Activated naive CD8-positive, alpha-beta T cell treated with anti-CD3 and anti-CD28 coated beads for 36 hours (primary cell): ENCODE measurements around the gene PCSK4. TPM values are rescaled to one million over a fixed set of nuclear protein-coding genes. Genes with fewer than 3 reads are reported as not detected.
"Not testable (repeated sequence)": the region's sequence is repeated elsewhere in the genome, so short reads cannot be mapped to it uniquely, and the experiment has no call there.

Source experiments
- DNase-seq: peaks from one replicate; pipeline ENCODE4 v3.0.0; 2021
- H3K27ac Mint-ChIP-seq: one replicate; pipeline ENCODE4 v1.8.0; 2022; ENCODE audit warnings: mild to moderate bottlenecking, moderate library complexity, mixed read lengths
- H3K27me3 Mint-ChIP-seq: one replicate; pipeline ENCODE4 v1.8.0; 2022; ENCODE audit warnings: mild to moderate bottlenecking, mixed read lengths
- H3K36me3 Mint-ChIP-seq: one replicate; pipeline ENCODE4 v1.8.0; 2021; ENCODE audit warnings: mild to moderate bottlenecking, mixed read lengths
- H3K4me1 Mint-ChIP-seq: one replicate; pipeline ENCODE4 v1.8.0; 2021; ENCODE audit warnings: mixed read lengths
- H3K4me3 Mint-ChIP-seq: one replicate; pipeline ENCODE4 v1.8.0; 2022; ENCODE audit warnings: mild to moderate bottlenecking, moderate library complexity, mixed read lengths
- H3K9me3 Mint-ChIP-seq: one replicate; pipeline ENCODE4 v1.8.0; 2022; ENCODE audit warnings: mixed read lengths
- total RNA-seq, 2 experiments: library from RNA; stranded (reverse); gene quantifications; one replicate each; pipeline ENCODE4 v1.2.3, GENCODE V29; 2021

Gene PCSK4
- 1 to 10 TPM; 1.5 to 1.7 TPM for total RNA-seq

- Mint-ChIP-seq H3K9me3 (no peaks in the 10 kb centered on the region), H3K36me3 (no peaks in the 10 kb centered on the region), H3K27me3 (peaks cover 4% of the 10 kb centered on the region), H3K4me1 (peaks cover 9% of the 10 kb centered on the region), H3K27ac (peak within 1 kb of the TSS; percentile 57), H3K4me3 (peak within 1 kb of the TSS; percentile 76)
- peak; percentile 94 for DNase-seq
Observed at GRCh38 chr19:1490311-1491113, at the start of gene PCSK4. PCSK4 (minus strand) TSS chr19:1490350; CDS start chr19:1490346, 4 bp downstream.

DNA sequence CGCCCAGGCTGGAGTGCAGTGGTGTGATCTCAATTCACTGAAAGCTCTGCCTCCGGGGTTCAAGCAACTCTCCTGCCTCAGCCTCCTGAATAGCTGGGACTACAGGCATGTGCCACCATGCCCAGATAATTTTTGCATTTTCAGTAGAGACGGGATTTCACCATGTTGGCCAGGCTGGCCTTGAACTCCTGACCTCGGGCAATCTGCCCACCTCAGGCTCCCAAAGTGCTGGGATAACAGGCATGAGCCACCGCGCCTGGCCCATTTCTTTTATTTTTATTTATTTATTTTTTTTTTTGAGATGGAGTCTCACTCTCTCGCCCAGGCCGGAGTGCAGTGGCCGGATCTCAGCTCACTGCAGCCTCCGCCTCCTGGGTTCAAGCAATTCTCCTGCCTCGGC, 49.6 kb upstream of the PCSK4 start:
- H3K27me3 Mint-ChIP-seq, result peaks cover 45% of the 10 kb centered on the region
- not testable (repeated sequence) for H3K36me3 Mint-ChIP-seq, H3K4me1 Mint-ChIP-seq, H3K4me3 Mint-ChIP-seq, H3K9me3 Mint-ChIP-seq, H3K27ac Mint-ChIP-seq, DNase-seq

GRCh38 chr19:1538978-1539377, 48.8 kb upstream of the PCSK4 start:
- Mint-ChIP-seq H3K27ac (no peak overlapping the region), H3K36me3 (no peaks in the 10 kb centered on the region), H3K4me3 (no peak overlapping the region), H3K27me3 (peaks cover 37% of the 10 kb centered on the region), H3K9me3 (no peaks in the 10 kb centered on the region), H3K4me1 (no peaks in the 10 kb centered on the region)
- DNase-seq, result no peak

DNA sequence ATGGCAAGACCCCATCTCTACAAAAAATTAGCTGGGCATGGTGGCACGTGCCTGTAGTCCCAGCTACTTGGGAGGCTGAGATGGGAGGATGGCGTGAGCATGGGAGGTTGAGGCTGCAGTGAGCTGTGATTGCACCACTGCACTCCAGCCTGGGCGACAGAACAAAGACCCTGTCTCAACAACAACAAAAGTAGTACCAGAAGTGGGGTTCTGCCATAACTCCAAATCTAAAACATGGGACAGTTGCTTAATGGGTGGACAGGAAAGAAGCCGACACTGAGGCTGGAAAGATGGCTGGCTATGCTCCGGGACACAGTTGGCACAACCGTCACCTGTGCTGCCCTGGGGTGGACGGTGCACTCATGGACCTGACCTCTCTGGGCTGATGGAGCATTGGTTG, 45.5 kb upstream of the PCSK4 start:
- not testable (repeated sequence) for DNase-seq, H3K4me3 Mint-ChIP-seq, H3K27ac Mint-ChIP-seq, H3K9me3 Mint-ChIP-seq, H3K4me1 Mint-ChIP-seq, H3K36me3 Mint-ChIP-seq
- H3K27me3 Mint-ChIP-seq, result peaks cover 30% of the 10 kb centered on the region

DNA sequence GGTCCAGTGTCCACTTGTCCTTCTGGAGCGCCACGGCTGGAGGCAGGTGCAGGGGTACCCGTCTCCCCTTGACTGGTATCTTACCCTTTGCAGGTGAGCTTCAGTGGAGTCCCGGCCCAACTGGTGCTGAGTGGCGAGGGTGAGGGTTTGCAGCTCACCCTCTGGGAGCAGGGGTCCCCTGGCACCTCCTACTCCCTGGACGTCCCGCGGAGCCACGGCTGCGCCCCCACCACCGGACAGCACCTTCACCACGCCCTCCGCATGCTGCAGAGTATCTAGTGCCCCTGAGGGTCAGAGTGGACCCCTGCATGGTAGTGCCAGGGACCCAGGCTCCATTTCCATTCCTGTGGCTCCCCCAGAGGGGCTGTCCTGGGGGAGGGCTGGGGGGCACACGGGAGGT, 44.8 kb upstream of the PCSK4 start:
- no peaks in the 10 kb centered on the region for H3K36me3 Mint-ChIP-seq
- H3K4me1 Mint-ChIP-seq, result no peaks in the 10 kb centered on the region
- no peak overlapping the region for H3K27ac Mint-ChIP-seq
- H3K4me3 Mint-ChIP-seq, result no peak overlapping the region
- peaks cover 29% of the 10 kb centered on the region for H3K27me3 Mint-ChIP-seq
- no peak for DNase-seq
- H3K9me3 Mint-ChIP-seq, result no peaks in the 10 kb centered on the region

GRCh38 chr19:1533510-1534150, 43.5 kb upstream of the PCSK4 start:
- Mint-ChIP-seq H3K36me3 (no peaks in the 10 kb centered on the region), H3K9me3 (no peaks in the 10 kb centered on the region), H3K27ac (no peak overlapping the region), H3K27me3 (peaks cover 29% of the 10 kb centered on the region), H3K4me1 (no peaks in the 10 kb centered on the region), H3K4me3 (no peak overlapping the region)
- DNase-seq, result no peak

DNA sequence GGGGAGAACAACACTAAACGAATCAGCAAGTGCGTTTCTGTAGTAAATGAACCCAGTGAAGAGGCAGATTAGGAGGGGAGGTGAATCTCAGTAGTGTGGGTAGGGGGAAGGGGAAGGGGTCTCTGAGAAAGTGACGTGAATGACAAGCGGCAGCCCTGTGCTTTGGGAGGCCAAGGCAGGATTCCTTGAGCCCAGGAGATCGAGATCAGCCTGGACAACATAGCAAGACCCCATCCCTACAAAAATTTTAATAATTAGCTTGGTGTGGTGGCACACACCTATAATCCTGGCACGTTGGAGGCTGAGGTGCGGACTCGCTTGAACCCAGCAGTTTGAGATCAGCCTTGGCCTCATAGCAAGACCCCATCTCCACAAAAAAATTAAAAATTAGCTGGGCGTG, 41.9 kb upstream of the PCSK4 start:
- Mint-ChIP-seq H3K9me3 (no peaks in the 10 kb centered on the region), H3K27me3 (peaks cover 31% of the 10 kb centered on the region), H3K27ac (no peak overlapping the region), H3K4me1 (no peaks in the 10 kb centered on the region), H3K36me3 (no peaks in the 10 kb centered on the region), H3K4me3 (no peak overlapping the region)
- no peak for DNase-seq

GRCh38 chr19:1531587-1531986, 41.4 kb upstream of the PCSK4 start:
- Mint-ChIP-seq H3K9me3 (no peaks in the 10 kb centered on the region), H3K27ac (no peak overlapping the region), H3K36me3 (no peaks in the 10 kb centered on the region), H3K27me3 (peaks cover 33% of the 10 kb centered on the region), H3K4me1 (no peaks in the 10 kb centered on the region), H3K4me3 (no peak overlapping the region)
- no peak for DNase-seq

DNA sequence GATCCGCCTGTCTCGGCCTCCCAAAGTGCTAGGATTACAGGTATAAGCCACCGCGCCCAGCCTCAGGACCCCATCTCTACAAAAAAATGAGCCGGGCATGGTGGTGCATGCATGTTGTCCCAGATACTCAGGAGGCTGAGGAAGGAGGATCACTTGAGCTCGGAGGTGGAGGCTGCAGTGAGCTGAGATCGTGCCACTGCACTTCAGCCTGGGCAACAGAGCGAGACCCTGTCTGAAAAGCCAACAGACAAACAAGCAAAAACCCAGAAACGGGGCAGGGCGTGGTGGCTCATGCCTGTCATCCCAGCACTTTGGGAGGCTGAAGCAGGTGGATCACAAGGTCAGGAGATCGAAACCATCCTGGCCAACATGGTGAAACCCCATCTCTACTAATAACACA, 40.7 kb upstream of the PCSK4 start:
- not testable (repeated sequence) for DNase-seq, H3K4me3 Mint-ChIP-seq, H3K9me3 Mint-ChIP-seq, H3K27ac Mint-ChIP-seq, H3K36me3 Mint-ChIP-seq, H3K4me1 Mint-ChIP-seq
- H3K27me3 Mint-ChIP-seq, result peaks cover 41% of the 10 kb centered on the region

GRCh38 chr19:1529430-1529816, 39.3 kb upstream of the PCSK4 start:
- Mint-ChIP-seq H3K27me3 (peaks cover 48% of the 10 kb centered on the region), H3K9me3 (no peaks in the 10 kb centered on the region), H3K4me1 (peaks cover 3% of the 10 kb centered on the region), H3K4me3 (no peak overlapping the region), H3K36me3 (no peaks in the 10 kb centered on the region), H3K27ac (no peak overlapping the region)
- no peak for DNase-seq

- DNase-seq, result no peak
- Mint-ChIP-seq H3K36me3 (no peaks in the 10 kb centered on the region), H3K9me3 (no peaks in the 10 kb centered on the region), H3K27me3 (peaks cover 51% of the 10 kb centered on the region), H3K4me3 (no peak overlapping the region), H3K4me1 (peaks cover 4% of the 10 kb centered on the region), H3K27ac (no peak overlapping the region)
Observed at GRCh38 chr19:1528596-1529429, 38.7 kb upstream of the PCSK4 start.

- H3K4me3 Mint-ChIP-seq, result no peak overlapping the region
- no peaks in the 10 kb centered on the region for H3K9me3 Mint-ChIP-seq
- no peak for DNase-seq
- H3K4me1 Mint-ChIP-seq, result peaks cover 4% of the 10 kb centered on the region
- H3K27ac Mint-ChIP-seq, result no peak overlapping the region
- H3K36me3 Mint-ChIP-seq, result no peaks in the 10 kb centered on the region
- peaks cover 59% of the 10 kb centered on the region for H3K27me3 Mint-ChIP-seq
Observed at GRCh38 chr19:1527650-1528309, 37.6 kb upstream of the PCSK4 start.

GRCh38 chr19:1526979-1527649, 37.0 kb upstream of the PCSK4 start:
- H3K9me3 Mint-ChIP-seq, result no peaks in the 10 kb centered on the region
- peaks cover 4% of the 10 kb centered on the region for H3K4me1 Mint-ChIP-seq
- H3K27me3 Mint-ChIP-seq, result peaks cover 59% of the 10 kb centered on the region
- H3K4me3 Mint-ChIP-seq, result no peak overlapping the region
- no peaks in the 10 kb centered on the region for H3K36me3 Mint-ChIP-seq
- no peak overlapping the region for H3K27ac Mint-ChIP-seq
- no peak for DNase-seq

GRCh38 chr19:1526066-1526778, 36.1 kb upstream of the PCSK4 start:
- Mint-ChIP-seq H3K9me3 (no peaks in the 10 kb centered on the region), H3K36me3 (no peaks in the 10 kb centered on the region), H3K27me3 (peaks cover 56% of the 10 kb centered on the region), H3K27ac (no peak overlapping the region), H3K4me3 (no peak overlapping the region), H3K4me1 (peaks cover 4% of the 10 kb centered on the region)
- DNase-seq, result no peak
